A549 (cell line): Measurements from ENCODE around the gene NUDC. TPM values are rescaled to one million over a fixed set of nuclear protein-coding genes. Genes with fewer than 3 reads are reported as not detected.

Experiments used
- ATAC-seq, 2 experiments: fragments of 200-7000 bp in 1 of 2; fragments of >200 bp in 1 of 2; cut with Nextera tagmentation in 1 of 2; cut with Tn5 transposase in 1 of 2; 3 replicates each; pipeline versions ENCODE4 v1.8.0 to v1.9.1; 2018 to 2020; ENCODE audit warnings: mild to moderate bottlenecking in 1 of 2, moderate library complexity in 1 of 2
- CTCF ChIA-PET: fragments of 300-600 bp; sonication (Branson Sonifier 250); formaldehyde crosslinking; extraction: SDS; loops from one replicate; lab custom pipeline; 2021; ENCODE audit warnings: antibody characterized with exemption, inconsistent platforms; lab: Yijun Ruan, JAX
- POLR2A ChIA-PET: fragments of 350-600 bp; formaldehyde crosslinking; extraction: SDS; loops from one replicate; lab custom pipeline; 2021; ENCODE audit warnings: antibody characterized with exemption, inconsistent platforms; lab: Yijun Ruan, JAX
- DNase-seq, 2 experiments: peaks; one replicate each; pipeline versions ENCODE4 v3.0.0 to v3.0.0-alpha.2; 2011 to 2016; ENCODE audit warnings: low read depth in 1 of 2, low spot score in 1 of 2
- FAIRE-seq: peaks from 2 replicates; lab custom pipeline; 2011; peaks lifted over from hg19 to GRCh38; lab: Jason Lieb, UNC
- H3K27ac ChIP-seq, 2 experiments: fragments of >200 bp; sonication (Bioruptor Twin); formaldehyde crosslinking; 3 replicates each; pipeline ENCODE4 v1.5.1; 2016 to 2017
- H3K4me1 ChIP-seq: fragments of >200 bp; sonication (Bioruptor Twin); formaldehyde crosslinking; 3 replicates; pipeline ENCODE4 v1.6.1; 2016
- H3K4me2 ChIP-seq: fragments of >200 bp; sonication (Bioruptor Twin); formaldehyde crosslinking; 3 replicates; pipeline ENCODE4 v1.6.1; 2016
- H3K4me3 ChIP-seq: fragments of >200 bp; sonication (Bioruptor Twin); formaldehyde crosslinking; 3 replicates; pipeline ENCODE4 v1.5.1; 2016
- H3K9me3 ChIP-seq: fragments of >200 bp; sonication (Bioruptor Twin); formaldehyde crosslinking; 3 replicates; pipeline ENCODE4 v1.6.1; 2016
- BHLHE40 ChIP-seq: IDR thresholded peaks from 2 replicates; pipeline ENCODE4 v1.6.1; 2012; ENCODE audit warnings: low read depth, low read length, inconsistent platforms
- CBX8 ChIP-seq: fragments of 200-600 bp; sonication (generic); IDR thresholded peaks from 2 replicates; pipeline ENCODE4 v1.6.1; 2016
- CEBPB ChIP-seq, 2 experiments: fragments of >200 bp in 1 of 2; sonication (Bioruptor Twin) in 1 of 2; formaldehyde crosslinking in 1 of 2; IDR thresholded peaks; 2 replicates each; pipeline ENCODE4 v1.6.1; 2012 to 2016
- CHD4 ChIP-seq: fragments of 200-600 bp; sonication (generic); IDR thresholded peaks from 2 replicates; pipeline ENCODE4 v1.6.1; 2016; ENCODE audit warnings: antibody characterized with exemption, mild to moderate bottlenecking, borderline replicate concordance
- CTCF ChIP-seq: fragments of >200 bp; sonication (Bioruptor Twin); formaldehyde crosslinking; IDR thresholded peaks from 3 replicates; pipeline ENCODE4 v1.5.1; 2016
- EHMT2 ChIP-seq: fragments of 200-600 bp; sonication (generic); IDR thresholded peaks from 2 replicates; pipeline ENCODE4 v1.6.1; 2016; ENCODE audit warnings: antibody characterized with exemption, low read depth, mild to moderate bottlenecking, moderate library complexity
- ELK1 ChIP-seq: fragments of 150-350 bp; IDR thresholded peaks from 2 replicates; pipeline ENCODE4 v1.6.1; 2014; ENCODE audit warnings: low read depth, mild to moderate bottlenecking, low read length
- FOSB ChIP-seq: fragments of 250-450 bp; sonication (Bioruptor Pico); IDR thresholded peaks from 2 replicates; pipeline ENCODE4 v1.5.0; 2020; ENCODE audit warnings: mild to moderate bottlenecking, moderate library complexity
- FOXS1 ChIP-seq: fragments of 250-450 bp; sonication (Bioruptor Pico); IDR thresholded peaks from 2 replicates; pipeline ENCODE4 v1.5.0; 2020; ENCODE audit warnings: mild to moderate bottlenecking, moderate library complexity
- GATA3 ChIP-seq: IDR thresholded peaks from 2 replicates; pipeline ENCODE4 v1.6.1; 2012; ENCODE audit warnings: borderline replicate concordance
- HDAC2 ChIP-seq: fragments of 200-600 bp; sonication (generic); IDR thresholded peaks from 2 replicates; pipeline ENCODE4 v1.6.1; 2016
- HMGXB4 ChIP-seq: fragments of 250-450 bp; sonication (Bioruptor Pico); IDR thresholded peaks from 2 replicates; pipeline ENCODE4 v1.5.0; 2021; ENCODE audit warnings: mild to moderate bottlenecking, moderate library complexity, borderline replicate concordance
- HOXB13 ChIP-seq: fragments of 250-450 bp; sonication (Bioruptor Pico); IDR thresholded peaks from 2 replicates; pipeline ENCODE4 v1.5.0; 2020; ENCODE audit warnings: low read depth, mild to moderate bottlenecking, moderate library complexity
- KDM1A ChIP-seq: fragments of 200-600 bp; sonication (generic); IDR thresholded peaks from 2 replicates; pipeline ENCODE4 v1.6.1; 2016; ENCODE audit warnings: low read depth, mild to moderate bottlenecking
- KDM5A ChIP-seq: fragments of 200-600 bp; sonication (generic); IDR thresholded peaks from 2 replicates; pipeline ENCODE4 v1.6.1; 2016; ENCODE audit warnings: antibody characterized with exemption, mild to moderate bottlenecking
- MAZ ChIP-seq: fragments of 150-350 bp; IDR thresholded peaks from 2 replicates; pipeline ENCODE4 v1.6.1; 2014; ENCODE audit warnings: antibody characterized with exemption, low read depth, low read length, borderline replicate concordance
- POLR2AphosphoS2 ChIP-seq: conservative IDR thresholded peaks from 2 replicates; pipeline ENCODE4 v1.6.1; 2012; ENCODE audit warnings: low read length, improper control_type of control experiment, inconsistent platforms
- RARB ChIP-seq: fragments of 250-450 bp; sonication (Bioruptor Pico); IDR thresholded peaks from 2 replicates; pipeline ENCODE4 v1.8.0; 2021; ENCODE audit warnings: mild to moderate bottlenecking, moderate library complexity
- SREBF2 ChIP-seq: fragments of 450-650 bp; IDR thresholded peaks from 2 replicates; pipeline ENCODE4 v1.6.1; 2014; ENCODE audit warnings: mild to moderate bottlenecking, moderate library complexity
- TP53 ChIP-seq: fragments of 250-450 bp; sonication (Bioruptor Pico); IDR thresholded peaks from 2 replicates; pipeline ENCODE4 v1.5.0; 2021; ENCODE audit warnings: mild to moderate bottlenecking, moderate library complexity
- ZFP36 ChIP-seq: fragments of 450-650 bp; IDR thresholded peaks from 2 replicates; pipeline ENCODE4 v1.6.1; 2014; ENCODE audit warnings: borderline replicate concordance; ENCODE audit not compliant: partially characterized antibody
- ZSCAN20 ChIP-seq: fragments of 250-450 bp; sonication (Bioruptor Pico); IDR thresholded peaks from 2 replicates; pipeline ENCODE4 v1.8.0; 2022; ENCODE audit warnings: mild to moderate bottlenecking, moderate library complexity
- WGBS: methylation state at CpG from one replicate; pipeline ENCODE4 v1.1.6; 2017; ENCODE audit errors: missing lambda C conversion rate; 5-methylcytosine and 5-hydroxymethylcytosine counted together
- polyA plus RNA-seq, 4 experiments: library from polyadenylated mRNA; depleted of rRNA in 3 of 4; stranded (reverse); fragments of >200 nt; fragmentation: RNase III in 1 of 4; extraction: RNeasy Plus Mini Kit Qiagen cat#74134 plus additional on column Dnase treatment in 1 of 4; gene quantifications; 2 replicates in 3 of 4; 3 replicates in 1 of 4; pipeline ENCODE4 v1.2.3, GENCODE V29; 2011 to 2017

NUDC gene
- polyA plus RNA-seq, 2 of the 4 experiments (the other 2 are of a cell fraction), result 79.0 to 133 TPM

GRCh38 chr1:26938659-26939025, 17.1 kb downstream of the NUDC start:
- no peak overlapping the region for H3K27ac ChIP-seq
- CTCF ChIA-PET, result interaction anchor here (1.0 to 1.2 kb wide), 3 partner anchors 11 to 28 kb away, joined by 3 to 5 read pairs (median 3); no protein-coding TSS in a partner anchor
- H3K4me2 ChIP-seq, result no peak overlapping the region
- POLR2A ChIA-PET, result no interaction called here
- no peak for DNase-seq
- 95% methylated on average over 2 of the region's 2 CpGs for WGBS
- H3K4me1 ChIP-seq, result no peaks in the 10 kb centered on the region
- H3K9me3 ChIP-seq, result no peaks in the 10 kb centered on the region
- H3K4me3 ChIP-seq, result no peak overlapping the region
- FAIRE-seq, result no peak
- TF ChIP-seq CBX8 (no peak), MAZ (no peak), KDM5A (no peak), CHD4 (no peak), HMGXB4 (CRISPR knock-in tag) (no peak), ZFP36 (no peak), ZSCAN20 (CRISPR knock-in tag) (no peak), HDAC2 (no peak), SREBF2 (no peak), GATA3 (no peak), RARB (no peak), HOXB13 (CRISPR knock-in tag) (no peak), ELK1 (no peak), CEBPB (IDR thresholded peaks at IDR 0.05) (no peak), TP53 (CRISPR knock-in tag) (no peak), CTCF (no peak), KDM1A (no peak)
- TF ChIP-seq, all 56 proteins: peak for 0
- peak in 1 of 2 experiments; percentile 31; a peak in 1 of 6 replicates for ATAC-seq

- ChIA-PET CTCF (no interaction called here), POLR2A (interaction anchor here (0.6 kb wide), 1 partner anchor 131 kb away, joined by 4 read pairs; no protein-coding TSS in a partner anchor)
- TF ChIP-seq HMGXB4 (CRISPR knock-in tag), result no peak
- TF ChIP-seq EHMT2, result no peak
- TF ChIP-seq FOSB (CRISPR knock-in tag), result no peak
- TF ChIP-seq BHLHE40, result no peak
- no peak for TF ChIP-seq POLR2AphosphoS2
- no peak for TF ChIP-seq FOXS1 (CRISPR knock-in tag)
- Histone ChIP-seq H3K27ac (no peak overlapping the region), H3K9me3 (no peaks in the 10 kb centered on the region), H3K4me3 (no peak overlapping the region), H3K4me2 (no peak overlapping the region), H3K4me1 (no peaks in the 10 kb centered on the region)
- no peak for FAIRE-seq
- no peak for DNase-seq
- no peak for ATAC-seq
- WGBS, result 95% methylated on average over 10 of the region's 10 CpGs
Observed at GRCh38 chr1:26941311-26941710, 19.8 kb downstream of the NUDC start.
